Dedifferentiated amniotic fluid mesenchymal stem cell (primary cell): ENCODE data around the gene TK2.
"Not testable (repeated sequence)": the region's sequence is repeated elsewhere in the genome, so short reads cannot be mapped to it uniquely, and the experiment has no call there.

ENCODE experiments used
- DNase-seq: peaks from one replicate; pipeline ENCODE4 v3.0.0-alpha.2; 2016; ENCODE audit errors: extremely low spot score

The TK2 gene

DNA sequence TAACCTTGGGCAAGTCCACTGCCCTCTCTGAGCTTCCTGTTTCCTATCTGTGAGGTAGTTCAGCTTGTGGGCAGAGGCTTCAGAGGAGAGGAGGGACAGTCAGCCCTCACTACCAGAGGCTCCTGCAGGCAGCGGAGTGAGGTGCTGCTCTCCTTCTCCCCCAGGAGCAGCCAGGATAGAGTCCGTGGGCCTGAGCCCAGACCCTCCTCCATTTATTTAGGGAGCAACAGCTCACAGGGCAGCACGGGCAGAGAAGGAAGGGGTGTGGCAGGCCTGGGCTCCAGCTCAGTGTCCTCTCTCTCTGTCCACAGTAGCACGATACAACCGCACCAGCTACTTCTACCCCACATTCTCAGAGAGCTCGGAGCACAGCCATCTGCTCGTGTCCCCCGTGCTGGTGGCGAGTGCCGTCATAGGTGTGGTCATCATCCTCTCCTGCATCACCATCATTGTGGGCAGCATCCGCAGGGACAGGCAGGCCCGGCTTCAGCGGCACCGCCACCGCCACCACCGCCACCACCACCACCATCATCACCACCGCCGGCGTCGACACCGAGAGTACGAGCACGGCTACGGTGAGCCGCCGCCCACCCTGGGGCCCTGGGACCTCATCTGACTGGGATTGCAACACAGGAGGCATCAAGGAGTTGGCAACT, 80.5 kb downstream of the TK2 start:
- DNase-seq = no peak

DNA sequence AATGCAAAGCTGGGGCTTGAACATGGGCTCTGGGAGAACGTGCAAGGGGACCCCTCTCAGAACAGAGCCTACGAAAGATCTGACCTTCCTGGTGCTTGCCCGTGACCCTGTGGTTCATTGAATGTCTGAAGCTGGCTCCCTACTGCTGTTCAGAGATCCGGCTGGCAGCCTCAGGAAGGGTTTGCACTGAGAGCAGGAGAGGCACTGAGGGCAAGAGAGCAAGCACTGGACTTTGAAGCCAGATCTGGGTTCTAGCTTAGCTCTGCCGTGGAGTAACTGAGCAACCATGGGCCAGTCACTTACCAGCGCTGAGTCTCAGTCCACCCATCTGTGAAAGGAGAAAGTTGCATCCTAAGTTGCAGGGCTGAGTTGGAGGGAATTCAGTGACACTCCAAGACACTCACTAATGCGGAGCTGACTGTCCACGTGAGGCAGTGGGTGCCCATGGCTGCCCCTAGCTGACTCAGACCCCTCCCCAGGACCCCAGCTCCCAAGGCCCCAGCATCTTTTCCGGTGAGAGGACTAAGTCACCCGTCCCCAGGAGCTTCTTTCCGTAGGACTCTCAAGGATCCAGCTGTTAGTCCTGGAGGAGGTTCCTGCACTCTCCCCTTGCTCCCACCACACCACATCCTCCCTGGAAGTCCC, 81.5 kb downstream of the TK2 start:
- no peak for DNase-seq

GRCh38 chr16:66467611-66468010, 82.3 kb downstream of the TK2 start:
- DNase-seq = no peak

DNA sequence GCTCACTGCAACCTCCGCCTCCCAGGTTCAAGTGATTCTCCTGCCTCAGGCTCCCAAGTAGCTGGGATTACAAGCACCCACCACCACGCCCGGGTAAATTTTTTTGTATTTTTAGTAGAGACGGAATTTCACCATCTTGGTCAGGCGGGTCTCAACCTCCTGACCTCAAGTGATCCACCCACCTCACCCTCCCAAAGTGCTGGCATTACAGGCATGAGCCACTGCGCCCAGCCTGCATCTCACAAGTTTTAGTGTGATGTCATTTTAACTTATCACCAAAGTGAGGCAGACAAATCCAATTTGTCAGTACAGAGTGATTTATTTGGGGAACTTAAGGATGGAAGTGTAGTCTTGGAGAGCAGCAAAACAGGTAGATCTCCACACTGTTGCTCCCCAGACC, 83.3 kb downstream of the TK2 start:
- not testable (repeated sequence) for DNase-seq

GRCh38 chr16:66465946-66466345, 84.0 kb downstream of the TK2 start:
- not testable (repeated sequence) for DNase-seq

- no peak for DNase-seq
These were observed 87.0 kb downstream of the TK2 start for GRCh38 chr16:66462912-66463311.

DNA sequence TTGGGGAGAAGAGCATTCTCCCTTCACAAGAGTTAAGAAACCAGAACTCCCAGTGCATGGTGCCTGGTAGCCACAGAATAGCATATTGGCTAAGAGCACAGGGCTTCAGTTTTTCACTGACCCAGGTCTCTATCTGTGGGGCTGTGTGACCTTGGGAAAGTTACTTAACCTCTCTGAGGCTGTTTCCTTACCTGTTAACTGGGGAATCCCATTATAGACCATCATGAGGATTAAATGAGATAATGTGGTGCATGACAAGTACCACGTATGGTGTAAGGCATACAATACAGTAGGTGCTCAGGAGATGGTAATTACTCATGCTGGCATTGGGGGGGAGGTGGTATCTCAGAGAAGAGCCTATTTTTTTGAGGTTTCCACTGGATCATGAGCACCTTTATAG, 89.2 kb downstream of the TK2 start:
- no peak for DNase-seq

DNA sequence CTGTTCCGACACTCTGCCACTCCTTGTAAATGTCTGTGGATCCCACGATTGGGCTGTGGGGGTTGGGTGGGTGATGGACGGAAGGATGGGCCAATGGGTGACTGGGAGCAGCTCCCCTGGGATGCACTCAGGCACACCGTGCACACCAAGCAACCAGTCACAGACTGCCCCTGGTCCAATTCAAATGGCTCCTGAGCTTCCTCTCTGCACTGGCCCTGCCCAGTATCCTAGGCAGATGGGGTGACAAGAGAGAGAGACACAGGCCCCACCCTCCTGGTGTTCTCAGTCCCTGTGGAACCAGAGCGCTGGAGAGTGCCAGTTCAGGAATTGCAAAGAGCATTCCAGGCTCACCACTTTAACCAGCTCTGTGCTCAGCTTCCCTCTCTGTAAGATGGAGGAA, 90.0 kb downstream of the TK2 start:
- no peak for DNase-seq

DNA sequence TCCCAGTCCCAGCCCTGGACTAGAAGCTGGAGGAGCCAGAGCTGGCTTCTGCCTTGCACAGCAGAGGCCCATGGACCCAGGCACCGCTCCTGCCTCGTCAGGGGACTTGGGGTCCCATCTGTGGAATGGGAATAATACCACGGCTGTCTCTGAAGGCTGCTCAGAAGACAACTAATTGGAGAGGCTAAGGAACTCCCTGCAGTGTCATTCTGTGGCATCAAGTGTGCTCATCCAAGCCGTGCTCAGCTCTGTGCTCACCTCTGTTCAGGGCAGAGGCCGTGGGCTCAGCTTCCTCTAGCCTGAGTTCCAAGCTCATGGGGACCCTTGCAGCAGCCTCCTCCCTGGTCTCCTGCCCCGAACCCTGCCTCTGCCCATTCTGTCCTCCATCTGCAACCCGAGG, 91.1 kb downstream of the TK2 start:
- no peak for DNase-seq

GRCh38 chr16:66458292-66458691, 91.6 kb downstream of the TK2 start:
- DNase-seq = no peak
